ENCODE measurements around the gene TSTD1.

DNA sequence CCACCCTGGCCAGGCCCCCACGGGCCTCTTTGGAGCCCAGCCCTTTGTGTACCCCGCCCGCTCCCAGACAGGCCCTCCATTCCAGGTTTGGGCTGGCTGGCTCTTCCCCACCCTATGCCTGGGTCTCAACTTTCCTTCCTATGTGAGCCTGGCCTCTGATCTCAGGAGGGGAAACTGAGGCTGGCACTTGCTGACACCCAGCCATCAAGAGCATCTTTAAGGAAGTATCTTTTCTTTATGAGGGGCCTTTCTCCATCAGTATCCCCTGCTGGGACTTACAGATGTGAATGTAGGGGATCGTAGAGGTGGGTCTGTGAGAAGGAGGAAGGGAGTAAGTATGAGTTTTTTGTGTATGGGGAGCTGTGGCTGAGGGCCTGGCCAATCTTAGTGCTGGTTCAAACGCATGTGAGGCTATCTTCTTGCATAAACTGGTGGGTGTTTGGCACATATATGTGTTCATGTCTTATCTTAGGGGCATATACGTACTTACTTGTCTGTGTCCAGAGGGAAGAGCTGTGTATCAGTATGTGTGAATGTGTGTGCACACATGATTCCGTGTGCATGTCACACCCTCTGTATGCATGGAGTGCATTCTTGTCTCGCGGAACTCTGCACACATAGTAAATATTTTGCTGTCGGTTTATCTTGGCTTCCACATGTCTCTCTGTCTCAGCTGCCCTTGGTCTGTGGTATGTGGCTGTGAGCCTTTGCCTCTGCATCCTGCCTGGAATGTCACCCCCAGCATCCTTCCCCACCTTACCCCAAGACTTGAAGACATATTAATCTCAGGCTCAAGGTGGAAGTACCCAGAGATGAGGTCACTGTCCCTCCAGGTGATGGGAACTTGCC lies 45.2 kb upstream of the TSTD1 start:
- TF ChIP-seq CTCF (IDR thresholded peaks at IDR 0.05) = no peak
- TF ChIP-seq POLR2A (IDR thresholded peaks at IDR 0.05) = no peak

All from Peyer's patch (tissue), 4 donors.